ENCODE data around the gene STH.

STH gene

DNA sequence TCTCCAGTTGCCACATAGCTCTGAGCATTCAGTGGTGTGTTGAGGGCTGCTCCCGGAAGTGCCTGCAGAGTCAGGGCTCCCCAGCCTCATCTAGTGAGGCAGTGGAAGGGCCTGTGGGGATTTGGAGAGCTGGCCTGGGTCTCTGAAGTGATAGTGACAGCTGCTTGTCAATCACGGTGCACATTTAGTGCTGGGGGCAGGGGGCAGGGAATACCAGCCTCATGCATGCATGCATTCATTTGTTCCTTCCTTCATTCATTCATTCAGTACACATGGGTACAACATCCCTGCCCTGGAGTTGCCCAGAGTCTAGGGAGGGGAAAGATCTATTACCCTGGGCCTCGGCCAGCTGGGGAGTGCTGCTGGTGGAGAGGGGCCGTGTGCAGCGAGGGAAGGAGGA lies 11.3 kb upstream of the STH start:
- Mint-ChIP-seq H3K27ac (no peak overlapping the region), H3K9me3 (no peaks in the 10 kb centered on the region), H3K36me3 (ENCODE audit: low read depth) (no peaks in the 10 kb centered on the region), H3K27me3 (no peaks in the 10 kb centered on the region), H3K4me1 (no peaks in the 10 kb centered on the region), H3K4me3 (no peak overlapping the region)
- ATAC-seq = no peak
- DNase-seq = no peak

GRCh38 chr17:45989759-45990158 lies 9.3 kb upstream of the STH start:
- H3K36me3 Mint-ChIP-seq (ENCODE audit: low read depth) = no peaks in the 10 kb centered on the region

DNA sequence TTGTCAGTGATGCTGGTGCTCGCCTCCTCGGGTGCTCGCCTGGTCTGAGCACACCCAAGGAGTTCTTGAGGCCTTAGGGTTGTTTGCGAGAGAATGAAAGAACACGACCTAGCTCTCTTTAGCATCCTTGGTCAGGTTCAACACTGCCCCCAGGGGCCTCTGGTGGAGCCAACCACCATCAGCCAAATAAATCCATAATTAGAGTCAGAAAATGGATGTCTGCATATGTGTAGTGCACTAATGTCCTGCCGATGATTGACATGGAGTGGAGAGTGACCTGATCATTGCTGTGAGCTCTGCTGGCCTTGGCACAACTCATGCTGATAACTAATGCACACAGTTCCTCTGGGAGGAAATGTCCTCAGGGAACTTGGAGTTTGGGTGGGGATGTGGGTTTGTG lies 8.2 kb upstream of the STH start:
- H3K27me3 Mint-ChIP-seq = no peaks in the 10 kb centered on the region
- ATAC-seq = no peak
- H3K4me1 Mint-ChIP-seq = no peaks in the 10 kb centered on the region
- no peaks in the 10 kb centered on the region for H3K9me3 Mint-ChIP-seq
- H3K36me3 Mint-ChIP-seq (ENCODE audit: low read depth) = no peaks in the 10 kb centered on the region
- no peak for DNase-seq
- H3K27ac Mint-ChIP-seq = no peak overlapping the region
- H3K4me3 Mint-ChIP-seq = no peak overlapping the region

More at GRCh38 chr17:45989759-45990158, 9.3 kb upstream of the STH start:
- Mint-ChIP-seq H3K27me3 (no peaks in the 10 kb centered on the region), H3K27ac (no peak overlapping the region), H3K4me1 (no peaks in the 10 kb centered on the region), H3K9me3 (no peaks in the 10 kb centered on the region), H3K4me3 (no peak overlapping the region)
- DNase-seq = no peak
- ATAC-seq = no peak

DNA sequence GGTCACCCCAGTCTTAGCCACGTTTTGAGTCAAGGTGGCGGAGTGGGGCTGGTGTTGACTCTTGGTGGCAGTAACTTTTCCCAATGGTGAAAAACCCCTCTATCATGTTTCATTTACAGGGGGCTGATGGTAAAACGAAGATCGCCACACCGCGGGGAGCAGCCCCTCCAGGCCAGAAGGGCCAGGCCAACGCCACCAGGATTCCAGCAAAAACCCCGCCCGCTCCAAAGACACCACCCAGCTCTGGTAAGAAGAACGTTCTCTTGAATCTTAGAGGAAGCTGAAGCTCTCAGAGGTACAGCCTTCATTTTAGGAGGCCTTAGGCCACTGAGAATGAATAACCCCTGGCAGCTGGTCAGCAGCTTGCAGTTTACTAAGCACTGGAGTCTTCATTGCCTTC lies 7.7 kb upstream of the STH start:
- H3K9me3 Mint-ChIP-seq = no peaks in the 10 kb centered on the region
- H3K27me3 Mint-ChIP-seq = no peaks in the 10 kb centered on the region
- DNase-seq = no peak
- ATAC-seq = no peak
- H3K27ac Mint-ChIP-seq = no peak overlapping the region
- H3K4me3 Mint-ChIP-seq = no peak overlapping the region
- H3K4me1 Mint-ChIP-seq = no peaks in the 10 kb centered on the region
- H3K36me3 Mint-ChIP-seq (ENCODE audit: low read depth) = no peaks in the 10 kb centered on the region

DNA sequence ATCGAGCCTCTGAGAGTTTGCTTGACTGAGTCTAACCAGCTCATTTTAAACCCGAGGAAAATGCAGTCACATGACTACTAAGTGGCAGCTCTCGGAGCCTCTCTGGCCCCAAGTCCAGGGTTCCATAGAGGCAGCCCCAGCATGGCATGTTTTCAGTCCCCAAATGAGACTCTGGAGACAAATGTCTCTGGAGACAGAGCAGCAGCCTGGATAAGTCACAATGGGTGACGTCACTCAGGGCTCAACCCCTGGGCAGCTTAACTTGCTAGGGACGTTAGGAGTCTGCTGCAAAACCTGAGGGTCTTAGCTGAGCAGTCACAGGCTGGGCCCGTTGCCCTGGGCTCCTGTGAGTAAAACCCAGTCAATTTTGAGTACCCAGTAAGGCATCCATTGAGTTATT lies 6.9 kb upstream of the STH start:
- Mint-ChIP-seq H3K27ac (no peak overlapping the region), H3K36me3 (ENCODE audit: low read depth) (no peaks in the 10 kb centered on the region), H3K27me3 (no peaks in the 10 kb centered on the region), H3K9me3 (no peaks in the 10 kb centered on the region), H3K4me1 (no peaks in the 10 kb centered on the region), H3K4me3 (no peak overlapping the region)
- ATAC-seq (no peak), DNase-seq (no peak)

DNA sequence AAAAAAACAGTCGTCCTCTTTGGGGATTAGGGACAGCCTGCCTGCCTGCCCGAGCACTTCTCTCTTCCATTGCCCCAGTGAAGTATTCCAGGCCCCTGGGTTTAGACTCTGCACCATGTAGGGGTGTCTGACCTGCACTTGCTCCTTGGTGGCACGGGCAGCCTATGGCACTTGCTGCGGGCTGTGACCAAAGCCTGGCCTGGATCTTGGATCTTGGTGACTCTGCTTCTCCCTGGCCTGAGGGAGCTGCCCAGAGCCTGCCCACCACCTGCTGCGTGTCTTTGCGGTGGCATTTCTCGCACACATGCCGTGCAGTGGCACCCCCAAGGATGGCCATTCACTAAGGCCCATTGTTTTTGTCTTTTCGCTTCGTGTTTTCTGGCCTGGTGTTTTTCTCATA lies 6.1 kb upstream of the STH start:
- no peaks in the 10 kb centered on the region for H3K36me3 Mint-ChIP-seq (ENCODE audit: low read depth)
- no peak overlapping the region for H3K27ac Mint-ChIP-seq
- H3K9me3 Mint-ChIP-seq = no peaks in the 10 kb centered on the region
- ATAC-seq (no peak), DNase-seq (no peak)
- no peak overlapping the region for H3K4me3 Mint-ChIP-seq
- H3K27me3 Mint-ChIP-seq = no peaks in the 10 kb centered on the region
- no peaks in the 10 kb centered on the region for H3K4me1 Mint-ChIP-seq

DNA sequence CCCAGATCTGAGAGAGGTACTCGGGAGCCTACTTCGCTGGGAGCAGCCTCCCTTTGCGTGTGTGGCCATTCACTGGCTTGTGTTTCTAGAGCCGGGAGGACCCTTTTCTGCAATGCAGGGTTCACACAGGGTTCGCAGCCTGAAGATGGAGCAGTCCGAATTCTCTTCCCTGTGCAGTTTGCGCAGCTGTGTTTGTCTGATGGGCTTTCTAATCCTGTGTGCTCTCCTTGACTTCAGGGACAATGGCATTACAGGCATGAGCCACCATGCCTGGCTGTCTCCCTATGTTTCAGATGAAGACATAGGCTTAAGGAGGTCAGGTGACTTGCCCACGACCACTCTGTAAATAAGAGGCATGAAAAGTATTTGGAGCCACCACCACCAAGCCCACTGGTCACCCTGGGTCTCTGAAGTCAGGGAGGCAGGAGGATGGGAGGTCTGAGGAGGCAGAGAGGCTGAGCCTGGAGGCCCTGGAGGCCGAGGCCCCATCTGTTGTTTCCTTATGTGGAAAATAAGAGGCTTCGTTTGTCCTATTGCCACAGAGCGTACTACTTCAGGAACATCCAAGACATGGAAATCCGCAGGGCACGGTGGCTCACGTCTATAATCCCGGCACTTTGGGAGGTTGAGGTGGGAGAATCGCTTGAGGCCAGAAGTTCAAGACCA lies 5.0 kb upstream of the STH start:
- DNase-seq (no peak), ATAC-seq (no peak)
- Mint-ChIP-seq H3K4me1 (no peaks in the 10 kb centered on the region), H3K4me3 (no peak overlapping the region), H3K36me3 (ENCODE audit: low read depth) (no peaks in the 10 kb centered on the region), H3K27ac (no peak overlapping the region), H3K9me3 (no peaks in the 10 kb centered on the region), H3K27me3 (no peaks in the 10 kb centered on the region)

DNA sequence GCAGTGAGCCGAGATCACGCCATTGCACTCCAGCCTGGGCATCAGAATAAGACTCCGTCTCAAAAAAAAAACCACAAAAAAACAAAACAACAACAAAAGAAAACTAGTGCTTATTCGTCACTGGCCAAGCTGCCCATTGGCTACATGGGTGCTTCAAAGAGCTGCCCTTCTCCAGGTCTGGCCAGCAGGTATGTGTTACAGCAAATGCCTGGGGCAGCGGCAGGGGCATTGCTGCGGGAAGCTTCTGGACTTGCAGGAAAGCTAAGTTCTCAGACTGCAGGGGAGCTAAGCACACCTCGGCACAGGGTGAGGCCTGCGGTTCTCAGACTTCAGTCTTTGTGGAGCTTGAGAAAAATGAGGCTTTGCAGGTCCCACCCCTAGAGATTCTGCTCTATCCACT lies 4.1 kb upstream of the STH start:
- no peak for DNase-seq
- Mint-ChIP-seq H3K4me1 (no peaks in the 10 kb centered on the region), H3K36me3 (ENCODE audit: low read depth) (no peaks in the 10 kb centered on the region), H3K9me3 (no peaks in the 10 kb centered on the region), H3K27me3 (no peaks in the 10 kb centered on the region), H3K27ac (no peak overlapping the region), H3K4me3 (no peak overlapping the region)
- no peak for ATAC-seq

GRCh38 chr17:45995627-45996270 lies 3.3 kb upstream of the STH start:
- Mint-ChIP-seq H3K9me3 (no peaks in the 10 kb centered on the region), H3K4me3 (no peak overlapping the region)
- DNase-seq = no peak

DNA sequence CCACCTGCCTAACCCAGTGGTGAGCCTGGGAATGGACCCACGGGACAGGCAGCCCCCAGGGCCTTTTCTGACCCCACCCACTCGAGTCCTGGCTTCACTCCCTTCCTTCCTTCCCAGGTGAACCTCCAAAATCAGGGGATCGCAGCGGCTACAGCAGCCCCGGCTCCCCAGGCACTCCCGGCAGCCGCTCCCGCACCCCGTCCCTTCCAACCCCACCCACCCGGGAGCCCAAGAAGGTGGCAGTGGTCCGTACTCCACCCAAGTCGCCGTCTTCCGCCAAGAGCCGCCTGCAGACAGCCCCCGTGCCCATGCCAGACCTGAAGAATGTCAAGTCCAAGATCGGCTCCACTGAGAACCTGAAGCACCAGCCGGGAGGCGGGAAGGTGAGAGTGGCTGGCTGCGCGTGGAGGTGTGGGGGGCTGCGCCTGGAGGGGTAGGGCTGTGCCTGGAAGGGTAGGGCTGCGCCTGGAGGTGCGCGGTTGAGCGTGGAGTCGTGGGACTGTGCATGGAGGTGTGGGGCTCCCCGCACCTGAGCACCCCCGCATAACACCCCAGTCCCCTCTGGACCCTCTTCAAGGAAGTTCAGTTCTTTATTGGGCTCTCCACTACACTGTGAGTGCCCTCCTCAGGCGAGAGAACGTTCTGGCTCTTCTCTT lies 2.6 kb upstream of the STH start:
- no peaks in the 10 kb centered on the region for H3K4me1 Mint-ChIP-seq
- no peak for DNase-seq

More at GRCh38 chr17:45995627-45996270, 3.3 kb upstream of the STH start:
- no peak for ATAC-seq
- Mint-ChIP-seq H3K27ac (no peak overlapping the region), H3K36me3 (ENCODE audit: low read depth) (no peaks in the 10 kb centered on the region), H3K4me1 (no peaks in the 10 kb centered on the region), H3K27me3 (no peaks in the 10 kb centered on the region)

GRCh38 chr17:45997166-45997565 lies 1.9 kb upstream of the STH start:
- H3K4me1 Mint-ChIP-seq = no peaks in the 10 kb centered on the region
- H3K27me3 Mint-ChIP-seq = no peaks in the 10 kb centered on the region
- H3K4me3 Mint-ChIP-seq = no peak overlapping the region
- H3K27ac Mint-ChIP-seq = no peak overlapping the region
- no peaks in the 10 kb centered on the region for H3K36me3 Mint-ChIP-seq (ENCODE audit: low read depth)
- H3K9me3 Mint-ChIP-seq = no peaks in the 10 kb centered on the region
- ATAC-seq (no peak), DNase-seq (no peak)

More for the DNA sequence above, 2.6 kb upstream of the STH start:
- Mint-ChIP-seq H3K9me3 (no peaks in the 10 kb centered on the region), H3K4me3 (no peak overlapping the region), H3K27me3 (no peaks in the 10 kb centered on the region), H3K27ac (no peak overlapping the region), H3K36me3 (ENCODE audit: low read depth) (no peaks in the 10 kb centered on the region)
- no peak for ATAC-seq

DNA sequence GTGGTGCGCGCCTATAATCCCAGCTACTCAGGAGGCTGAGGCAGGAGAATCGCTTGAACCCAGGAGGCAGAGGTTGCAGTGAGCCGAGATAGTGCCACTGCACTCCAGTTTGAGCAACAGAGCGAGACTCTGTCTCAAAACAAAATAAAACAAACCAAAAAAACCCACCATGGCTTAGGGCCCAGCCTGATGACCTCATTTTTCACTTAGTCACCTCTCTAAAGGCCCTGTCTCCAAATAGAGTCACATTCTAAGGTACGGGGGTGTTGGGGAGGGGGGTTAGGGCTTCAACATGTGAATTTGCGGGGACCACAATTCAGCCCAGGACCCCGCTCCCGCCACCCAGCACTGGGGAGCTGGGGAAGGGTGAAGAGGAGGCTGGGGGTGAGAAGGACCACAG lies 1.4 kb upstream of the STH start:
- H3K27ac Mint-ChIP-seq = no peak overlapping the region
- no peak overlapping the region for H3K4me3 Mint-ChIP-seq
- ATAC-seq (no peak), DNase-seq (no peak)
- no peaks in the 10 kb centered on the region for H3K4me1 Mint-ChIP-seq
- no peaks in the 10 kb centered on the region for H3K27me3 Mint-ChIP-seq
- H3K36me3 Mint-ChIP-seq (ENCODE audit: low read depth) = no peaks in the 10 kb centered on the region
- H3K9me3 Mint-ChIP-seq = no peaks in the 10 kb centered on the region

DNA sequence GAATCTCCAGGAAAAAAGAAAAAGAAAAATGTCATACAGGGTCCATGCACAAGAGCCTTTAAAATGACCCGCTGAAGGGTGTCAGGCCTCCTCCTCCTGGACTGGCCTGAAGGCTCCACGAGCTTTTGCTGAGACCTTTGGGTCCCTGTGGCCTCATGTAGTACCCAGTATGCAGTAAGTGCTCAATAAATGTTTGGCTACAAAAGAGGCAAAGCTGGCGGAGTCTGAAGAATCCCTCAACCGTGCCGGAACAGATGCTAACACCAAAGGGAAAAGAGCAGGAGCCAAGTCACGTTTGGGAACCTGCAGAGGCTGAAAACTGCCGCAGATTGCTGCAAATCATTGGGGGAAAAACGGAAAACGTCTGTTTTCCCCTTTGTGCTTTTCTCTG lies 845 bp downstream of the STH start:
- no peaks in the 10 kb centered on the region for H3K9me3 Mint-ChIP-seq
- H3K4me3 Mint-ChIP-seq = no peak overlapping the region
- DNase-seq (no peak), ATAC-seq (no peak)
- no peaks in the 10 kb centered on the region for H3K36me3 Mint-ChIP-seq (ENCODE audit: low read depth)
- peaks cover 3% of the 10 kb centered on the region for H3K4me1 Mint-ChIP-seq
- no peaks in the 10 kb centered on the region for H3K27me3 Mint-ChIP-seq
- no peak overlapping the region for H3K27ac Mint-ChIP-seq

DNA sequence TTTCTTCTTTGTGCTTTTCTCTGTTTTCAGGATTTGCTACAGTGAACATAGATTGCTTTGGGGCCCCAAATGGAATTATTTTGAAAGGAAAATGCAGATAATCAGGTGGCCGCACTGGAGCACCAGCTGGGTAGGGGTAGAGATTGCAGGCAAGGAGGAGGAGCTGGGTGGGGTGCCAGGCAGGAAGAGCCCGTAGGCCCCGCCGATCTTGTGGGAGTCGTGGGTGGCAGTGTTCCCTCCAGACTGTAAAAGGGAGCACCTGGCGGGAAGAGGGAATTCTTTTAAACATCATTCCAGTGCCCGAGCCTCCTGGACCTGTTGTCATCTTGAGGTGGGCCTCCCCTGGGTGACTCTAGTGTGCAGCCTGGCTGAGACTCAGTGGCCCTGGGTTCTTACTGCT lies 1.2 kb downstream of the STH start:
- no peaks in the 10 kb centered on the region for H3K36me3 Mint-ChIP-seq (ENCODE audit: low read depth)
- H3K27ac Mint-ChIP-seq = no peak overlapping the region
- H3K4me1 Mint-ChIP-seq = peaks cover 3% of the 10 kb centered on the region
- DNase-seq (no peak), ATAC-seq (no peak)
- no peaks in the 10 kb centered on the region for H3K9me3 Mint-ChIP-seq
- no peaks in the 10 kb centered on the region for H3K27me3 Mint-ChIP-seq
- no peak overlapping the region for H3K4me3 Mint-ChIP-seq

GRCh38 chr17:46000757-46001156 lies 1.7 kb downstream of the STH start:
- Mint-ChIP-seq H3K27me3 (no peaks in the 10 kb centered on the region), H3K9me3 (no peaks in the 10 kb centered on the region), H3K36me3 (ENCODE audit: low read depth) (no peaks in the 10 kb centered on the region), H3K4me1 (peaks cover 3% of the 10 kb centered on the region), H3K27ac (no peak overlapping the region), H3K4me3 (no peak overlapping the region)
- DNase-seq = no peak
- ATAC-seq = no peak
